ENCODE measurements around the gene PCDHGA3.

- TF ChIP-seq EZH2 (IDR thresholded peaks at IDR 0.05; ENCODE audit: insufficient read depth, poor library complexity, severe bottlenecking) (no peak), EZH2phosphoT487 (IDR thresholded peaks at IDR 0.05; ENCODE audit: insufficient read depth, low read depth) (no peak)
These were observed 12.0 kb downstream of the PCDHGA3 start for GRCh38 chr5:141355641-141356040.

Data from GM23248 (cell line).